ENCODE measurements around the gene MAPK14. TPM values are rescaled to one million over a fixed set of nuclear protein-coding genes. Genes with fewer than 3 reads are reported as not detected.
"Not testable (repeated sequence)": the region's sequence is repeated elsewhere in the genome, so short reads cannot be mapped to it uniquely, and the experiment has no call there.

The MAPK14 gene
- total RNA-seq (10 to 100 TPM; 43.7 to 48.1 TPM), total RNA-seq (75.3 to 97.9 reads per million in 2 donors)

DNA sequence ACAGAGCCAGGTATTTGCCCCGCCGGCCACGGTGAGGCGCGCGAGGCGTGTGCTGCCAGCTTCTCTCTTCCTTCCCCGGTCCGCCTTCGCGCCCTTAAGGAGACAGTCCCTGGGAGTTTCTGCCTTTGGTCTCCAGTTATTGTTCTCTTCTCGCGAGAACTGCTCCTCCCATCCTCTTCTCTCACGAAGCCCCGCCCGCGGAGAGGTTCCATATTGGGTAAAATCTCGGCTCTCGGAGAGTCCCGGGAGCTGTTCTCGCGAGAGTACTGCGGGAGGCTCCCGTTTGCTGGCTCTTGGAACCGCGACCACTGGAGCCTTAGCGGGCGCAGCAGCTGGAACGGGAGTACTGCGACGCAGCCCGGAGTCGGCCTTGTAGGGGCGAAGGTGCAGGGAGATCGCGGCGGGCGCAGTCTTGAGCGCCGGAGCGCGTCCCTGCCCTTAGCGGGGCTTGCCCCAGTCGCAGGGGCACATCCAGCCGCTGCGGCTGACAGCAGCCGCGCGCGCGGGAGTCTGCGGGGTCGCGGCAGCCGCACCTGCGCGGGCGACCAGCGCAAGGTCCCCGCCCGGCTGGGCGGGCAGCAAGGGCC, at the start of gene MAPK14:
MAPK14 (plus strand) TSS at position 308 of the 587 bp plus-strand sequence. CDS start 350 bp downstream, outside the sequence.
- Mint-ChIP-seq H3K4me3 (peak within 1 kb of the TSS; percentile 95), H3K27me3 (peaks cover 21% of the 10 kb centered on the region), H3K4me1 (peaks cover 32% of the 10 kb centered on the region), H3K27ac (peak within 1 kb of the TSS; percentile 91), H3K36me3 (ENCODE audit: low read depth) (peaks cover 2% of the 10 kb centered on the region)
- no peaks in the 10 kb centered on the region for H3K9me3 ChIP-seq (ENCODE audit: control insufficient read depth, low read length, poor library complexity, severe bottlenecking)
- ATAC-seq (peak; percentile 89), DNase-seq (peak; percentile 93 to 97 (median 96))

DNA sequence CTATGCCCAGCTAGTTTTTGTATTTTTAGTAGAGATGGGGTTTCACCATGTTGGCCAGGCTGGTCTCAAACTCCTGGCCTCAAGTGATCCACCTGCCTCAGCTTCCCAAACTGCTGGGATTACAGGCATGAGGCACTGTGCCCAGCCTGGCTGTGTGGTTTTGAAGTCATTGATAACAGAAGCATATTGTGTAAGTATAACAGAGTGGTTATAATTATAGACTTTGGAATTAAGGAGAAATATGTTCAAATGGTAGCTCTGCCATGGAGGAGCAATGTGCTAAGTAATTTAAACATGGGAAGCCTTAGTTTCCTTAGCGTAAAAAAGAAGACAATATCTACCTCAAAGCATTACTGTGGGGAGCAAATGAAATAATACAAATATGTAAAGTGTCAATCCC, 47.5 kb upstream of the MAPK14 start:
- not testable (repeated sequence) for DNase-seq; ATAC-seq; H3K4me3 Mint-ChIP-seq; H3K9me3 ChIP-seq (ENCODE audit: control insufficient read depth, low read length, poor library complexity, severe bottlenecking); H3K4me1 Mint-ChIP-seq; H3K27me3 Mint-ChIP-seq; H3K36me3 Mint-ChIP-seq (ENCODE audit: low read depth); H3K27ac Mint-ChIP-seq

DNA sequence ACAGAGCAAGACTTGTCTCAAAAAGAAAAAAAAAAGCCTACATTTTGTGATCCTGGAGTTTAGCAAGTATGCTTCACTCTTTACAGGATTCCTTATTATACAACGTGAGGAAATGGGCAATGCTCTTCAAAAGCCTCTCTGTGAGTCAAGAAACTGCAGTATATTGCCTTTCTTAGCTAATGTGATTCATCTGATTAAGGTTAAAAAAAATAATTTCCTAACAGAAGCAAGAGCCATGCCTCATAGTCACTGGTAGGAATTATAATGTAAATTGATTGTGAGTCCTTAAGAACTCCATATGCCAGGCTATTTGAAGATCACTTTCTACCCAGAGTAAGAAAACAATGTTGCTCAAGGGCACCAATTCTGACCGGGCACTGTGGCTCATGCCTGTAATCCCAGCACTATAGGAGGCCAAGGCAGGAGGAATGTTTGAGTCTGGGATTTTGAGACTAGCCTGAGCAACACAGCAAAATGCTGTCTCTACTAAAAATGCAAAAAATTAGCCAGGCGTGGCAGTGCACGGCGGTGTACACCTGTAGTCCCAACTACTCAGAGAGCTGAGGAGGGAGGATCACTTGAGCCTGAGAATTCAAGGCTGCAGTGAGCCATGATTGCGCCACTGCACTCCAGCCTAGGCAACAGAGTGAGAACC, 46.5 kb upstream of the MAPK14 start:
- H3K36me3 Mint-ChIP-seq (ENCODE audit: low read depth) = no peaks in the 10 kb centered on the region
- H3K4me1 Mint-ChIP-seq = peaks cover 6% of the 10 kb centered on the region
- no peak overlapping the region for H3K27ac Mint-ChIP-seq
- no peak overlapping the region for H3K4me3 Mint-ChIP-seq
- peaks cover 8% of the 10 kb centered on the region for H3K27me3 Mint-ChIP-seq
- ATAC-seq (no peak), DNase-seq (no peak)
- no peaks in the 10 kb centered on the region for H3K9me3 ChIP-seq (ENCODE audit: control insufficient read depth, low read length, poor library complexity, severe bottlenecking)

DNA sequence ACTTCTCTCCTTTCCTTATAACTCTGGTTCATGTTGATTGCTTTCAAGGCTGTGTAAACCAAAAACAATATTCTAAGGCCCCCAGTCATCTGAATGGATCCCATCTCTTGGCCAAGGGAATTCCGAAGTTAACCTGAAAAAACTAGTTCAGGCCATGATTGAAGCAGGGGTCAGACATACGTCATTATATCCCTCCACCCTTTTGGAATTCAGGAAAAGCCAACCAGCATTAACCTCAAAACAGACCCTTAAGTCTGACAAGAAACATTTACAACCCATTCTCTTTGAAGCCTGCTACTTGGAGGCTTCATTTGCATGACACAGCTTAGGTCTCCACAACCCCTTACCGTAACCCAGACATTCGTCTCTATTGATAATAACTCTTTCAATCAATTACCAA, 42.9 kb upstream of the MAPK14 start:
- no peaks in the 10 kb centered on the region for H3K36me3 Mint-ChIP-seq (ENCODE audit: low read depth)
- DNase-seq (no peak), ATAC-seq (no peak)
- H3K4me1 Mint-ChIP-seq = peaks cover 6% of the 10 kb centered on the region
- H3K9me3 ChIP-seq (ENCODE audit: control insufficient read depth, low read length, poor library complexity, severe bottlenecking) = no peaks in the 10 kb centered on the region
- H3K27ac Mint-ChIP-seq = no peak overlapping the region
- peaks cover 13% of the 10 kb centered on the region for H3K27me3 Mint-ChIP-seq
- H3K4me3 Mint-ChIP-seq = no peak overlapping the region

DNA sequence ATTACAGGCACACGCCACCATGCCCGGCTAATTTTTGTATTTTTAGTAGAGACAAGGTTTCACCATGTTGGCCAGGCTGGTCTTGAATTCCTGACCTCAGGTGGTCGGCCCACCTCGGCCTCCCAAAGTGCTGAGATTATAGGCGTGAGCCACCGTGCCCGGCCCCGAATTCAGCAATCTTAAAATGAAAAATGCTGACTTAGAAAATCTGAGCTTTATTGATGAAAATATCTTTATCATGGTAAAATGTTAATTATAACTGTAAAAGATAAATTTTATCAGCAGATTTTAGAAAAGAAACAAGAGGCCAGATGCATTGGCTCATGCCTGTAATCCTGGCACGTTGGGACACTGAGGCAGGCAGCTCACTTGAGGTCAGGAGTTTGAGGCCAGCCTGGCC, 39.6 kb upstream of the MAPK14 start:
- not testable (repeated sequence) for H3K27ac Mint-ChIP-seq; H3K4me3 Mint-ChIP-seq; H3K36me3 Mint-ChIP-seq (ENCODE audit: low read depth); H3K9me3 ChIP-seq (ENCODE audit: control insufficient read depth, low read length, poor library complexity, severe bottlenecking); DNase-seq; ATAC-seq; H3K4me1 Mint-ChIP-seq
- H3K27me3 Mint-ChIP-seq = peaks cover 13% of the 10 kb centered on the region

DNA sequence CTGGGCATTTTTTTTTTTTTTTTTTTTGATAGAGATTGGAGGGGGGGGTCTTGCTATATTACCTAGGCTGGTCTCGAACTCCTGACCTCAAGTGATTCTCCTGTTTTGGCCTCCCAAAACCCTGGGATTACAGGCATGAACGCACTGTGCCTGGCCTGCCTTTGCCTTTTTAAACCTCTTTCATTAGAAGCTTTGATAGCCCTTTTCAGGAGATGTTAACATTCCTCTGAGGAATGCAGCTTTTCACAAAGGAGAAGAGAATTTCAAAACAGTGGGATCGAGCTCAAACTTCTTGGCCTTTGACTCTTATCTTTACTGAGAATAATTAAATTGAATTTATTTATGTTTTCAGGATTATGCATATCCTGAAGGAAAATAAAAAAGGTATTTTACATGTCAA, 34.5 kb upstream of the MAPK14 start:
- H3K27ac Mint-ChIP-seq = no peak overlapping the region
- no peaks in the 10 kb centered on the region for H3K4me1 Mint-ChIP-seq
- no peak for ATAC-seq

DNA sequence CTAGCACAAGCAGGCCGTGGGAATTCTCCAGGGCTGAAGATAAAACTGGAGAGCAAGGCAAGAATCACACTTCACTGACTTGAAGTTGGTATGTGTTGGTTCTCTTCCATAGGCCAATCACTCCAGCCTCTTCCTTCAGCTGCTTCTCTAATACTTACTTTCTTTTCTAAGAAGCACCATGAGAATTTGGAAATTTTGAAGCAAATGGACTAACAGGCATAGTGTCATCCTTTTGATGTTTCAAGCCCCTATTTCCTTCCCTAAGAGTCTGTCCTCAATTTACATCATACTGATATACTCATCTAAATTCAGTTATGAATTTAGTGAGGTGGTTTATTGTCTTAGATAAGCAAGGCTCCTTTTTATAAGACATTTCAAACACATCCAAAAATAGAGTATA, 27.2 kb upstream of the MAPK14 start:
- peaks cover 3% of the 10 kb centered on the region for H3K36me3 Mint-ChIP-seq (ENCODE audit: low read depth)
- no peak overlapping the region for H3K27ac Mint-ChIP-seq
- H3K27me3 Mint-ChIP-seq = peaks cover 19% of the 10 kb centered on the region
- no peaks in the 10 kb centered on the region for H3K4me1 Mint-ChIP-seq
- no peaks in the 10 kb centered on the region for H3K9me3 ChIP-seq (ENCODE audit: control insufficient read depth, low read length, poor library complexity, severe bottlenecking)
- no peak overlapping the region for H3K4me3 Mint-ChIP-seq
- DNase-seq (no peak), ATAC-seq (no peak)

More for the DNA sequence above, 34.5 kb upstream of the MAPK14 start:
- no peaks in the 10 kb centered on the region for H3K9me3 ChIP-seq (ENCODE audit: control insufficient read depth, low read length, poor library complexity, severe bottlenecking)
- peaks cover 3% of the 10 kb centered on the region for H3K36me3 Mint-ChIP-seq (ENCODE audit: low read depth)
- no peak for DNase-seq
- no peak overlapping the region for H3K4me3 Mint-ChIP-seq
- H3K27me3 Mint-ChIP-seq = peaks cover 20% of the 10 kb centered on the region

DNA sequence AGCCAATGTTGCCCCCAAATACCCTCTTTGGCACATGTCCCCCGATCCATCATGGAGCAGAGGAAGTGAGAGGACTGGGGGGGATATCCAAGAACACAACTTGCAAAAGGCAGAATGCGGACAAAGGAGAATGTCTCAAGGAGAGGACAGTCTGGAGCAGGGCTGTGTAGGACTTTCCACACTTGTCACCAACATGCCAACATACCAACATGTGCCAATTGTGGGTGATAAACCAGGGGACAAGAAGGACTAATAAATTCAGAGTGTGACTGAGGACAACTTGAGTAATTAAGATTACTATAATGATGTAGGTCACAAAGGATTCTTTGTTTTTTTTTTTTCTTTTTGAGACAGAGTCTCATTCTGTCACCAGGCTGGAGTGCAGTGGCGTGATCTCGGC, 11.9 kb upstream of the MAPK14 start:
- ATAC-seq (no peak), DNase-seq (no peak)
- Mint-ChIP-seq H3K4me1 (peaks cover 4% of the 10 kb centered on the region), H3K36me3 (ENCODE audit: low read depth) (peaks cover 6% of the 10 kb centered on the region), H3K27me3 (peaks cover 44% of the 10 kb centered on the region), H3K27ac (no peak overlapping the region), H3K4me3 (no peak overlapping the region)
- no peaks in the 10 kb centered on the region for H3K9me3 ChIP-seq (ENCODE audit: control insufficient read depth, low read length, poor library complexity, severe bottlenecking)

DNA sequence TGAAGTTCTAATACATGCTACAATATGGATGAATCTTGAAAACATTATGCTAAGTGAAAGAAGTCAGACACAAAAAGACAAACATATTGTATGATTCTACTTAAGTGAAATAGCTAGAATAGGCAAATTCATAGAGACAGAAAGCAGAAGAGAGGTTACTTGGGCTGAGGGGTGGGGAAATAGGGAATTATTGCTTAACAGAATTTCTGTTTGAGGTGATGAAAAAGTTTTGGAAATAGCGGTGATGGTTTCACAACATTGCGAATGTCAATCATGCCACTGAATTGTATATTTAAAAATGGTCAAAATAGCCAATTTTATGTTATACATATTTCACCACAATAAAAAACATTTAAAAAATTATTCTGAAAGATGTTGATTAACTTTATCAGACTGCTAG, 9.3 kb upstream of the MAPK14 start:
- no peaks in the 10 kb centered on the region for H3K9me3 ChIP-seq (ENCODE audit: control insufficient read depth, low read length, poor library complexity, severe bottlenecking)
- peaks cover 4% of the 10 kb centered on the region for H3K4me1 Mint-ChIP-seq
- ATAC-seq (no peak), DNase-seq (no peak)
- H3K27me3 Mint-ChIP-seq = peaks cover 29% of the 10 kb centered on the region
- no peak overlapping the region for H3K4me3 Mint-ChIP-seq
- H3K27ac Mint-ChIP-seq = no peak overlapping the region
- peaks cover 6% of the 10 kb centered on the region for H3K36me3 Mint-ChIP-seq (ENCODE audit: low read depth)

DNA sequence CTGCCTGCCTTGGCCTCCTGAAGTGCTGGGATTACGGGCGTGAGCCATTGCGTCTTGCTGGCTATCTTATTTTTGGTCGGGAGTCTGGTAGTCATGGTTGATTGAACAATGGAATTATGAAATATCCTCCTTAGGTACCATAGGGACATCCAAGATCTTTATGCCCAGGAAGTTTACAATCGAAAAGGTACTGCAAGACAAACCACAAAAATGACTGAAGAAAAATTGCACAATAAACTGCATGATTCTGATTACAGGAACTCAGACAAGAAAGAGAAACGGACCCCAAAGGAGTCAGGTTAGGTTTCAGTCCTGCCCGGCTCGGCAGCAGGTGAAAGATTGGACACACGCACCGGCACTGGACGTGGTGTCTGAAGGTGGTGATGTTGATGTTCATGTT, 8.4 kb upstream of the MAPK14 start:
- Mint-ChIP-seq H3K4me3 (no peak overlapping the region), H3K27ac (no peak overlapping the region), H3K4me1 (peaks cover 8% of the 10 kb centered on the region), H3K27me3 (peaks cover 33% of the 10 kb centered on the region), H3K36me3 (ENCODE audit: low read depth) (peaks cover 4% of the 10 kb centered on the region)
- ATAC-seq (no peak), DNase-seq (no peak)
- no peaks in the 10 kb centered on the region for H3K9me3 ChIP-seq (ENCODE audit: control insufficient read depth, low read length, poor library complexity, severe bottlenecking)

DNA sequence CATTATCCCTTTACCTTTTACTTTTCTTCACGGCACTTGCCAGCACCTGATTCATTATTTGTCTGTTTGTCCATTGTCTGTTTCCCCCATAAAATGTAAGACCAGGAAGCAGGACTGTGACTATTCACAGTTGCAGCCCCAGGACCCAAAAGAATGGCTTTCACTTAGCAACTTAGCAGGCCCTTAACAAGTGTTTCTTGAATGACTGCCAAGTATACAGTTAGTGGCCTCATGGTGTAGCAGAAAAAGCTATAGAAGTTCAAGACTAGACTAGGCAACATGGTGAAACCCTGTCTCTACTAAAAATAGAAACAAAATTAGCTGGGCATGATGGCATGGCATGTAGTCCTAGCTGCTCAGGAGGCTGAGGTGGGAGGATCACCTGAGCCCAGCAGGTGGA, 7.5 kb upstream of the MAPK14 start:
- H3K4me3 Mint-ChIP-seq = no peak overlapping the region
- peaks cover 9% of the 10 kb centered on the region for H3K4me1 Mint-ChIP-seq
- ATAC-seq (no peak), DNase-seq (no peak)
- H3K36me3 Mint-ChIP-seq (ENCODE audit: low read depth) = peaks cover 2% of the 10 kb centered on the region
- H3K27ac Mint-ChIP-seq = no peak overlapping the region
- peaks cover 32% of the 10 kb centered on the region for H3K27me3 Mint-ChIP-seq
- H3K9me3 ChIP-seq (ENCODE audit: control insufficient read depth, low read length, poor library complexity, severe bottlenecking) = no peaks in the 10 kb centered on the region

DNA sequence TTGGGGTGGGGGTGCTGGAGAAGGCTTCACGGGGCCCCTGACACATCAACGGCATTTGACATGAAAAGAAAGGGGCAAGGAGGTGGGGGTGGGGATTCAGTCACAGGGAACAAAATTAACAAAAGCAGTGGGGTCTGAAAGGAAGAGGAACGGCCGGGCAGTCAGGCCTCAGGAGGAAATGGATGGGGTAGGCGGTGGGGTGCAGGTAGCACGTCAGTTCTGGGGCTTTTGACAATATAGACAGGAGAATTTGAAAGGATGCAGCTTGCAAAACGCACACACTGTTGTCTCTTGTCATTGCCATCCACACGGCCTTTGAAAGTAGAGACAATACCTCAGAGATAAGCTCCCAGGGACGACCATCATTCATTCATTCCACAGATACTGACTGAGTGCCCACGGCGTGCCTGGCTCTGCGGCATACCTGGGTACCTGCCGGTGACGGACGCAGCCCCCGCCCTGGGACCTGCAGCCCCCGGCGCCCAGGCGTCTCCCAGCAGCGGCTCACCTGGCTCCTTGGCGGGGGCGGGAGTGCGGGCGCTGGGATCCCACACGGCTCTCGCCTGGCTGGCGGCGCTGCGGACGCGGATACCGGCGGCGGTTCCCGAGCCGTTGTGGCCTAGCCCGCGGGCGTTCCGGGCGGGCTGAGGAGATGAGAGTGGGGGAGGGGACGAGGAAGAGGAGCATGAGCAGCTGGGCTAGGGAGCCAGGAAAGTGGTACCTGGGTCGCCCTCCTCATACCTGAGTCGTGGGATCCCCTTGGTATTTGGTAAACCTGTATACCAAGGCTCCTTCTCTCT, 3.4 kb upstream of the MAPK14 start, which contains the start of gene SLC26A8:
SLC26A8 (minus strand) TSS at position 646 of the 800 bp plus-strand sequence. CDS start 4,934 bp downstream, outside the sequence.
- Mint-ChIP-seq H3K4me3 (peak within 1 kb of the TSS; percentile 47), H3K36me3 (ENCODE audit: low read depth) (no peaks in the 10 kb centered on the region), H3K4me1 (peaks cover 18% of the 10 kb centered on the region), H3K27me3 (peaks cover 29% of the 10 kb centered on the region), H3K27ac (peak within 1 kb of the TSS; percentile 57)
- DNase-seq (no peak), ATAC-seq (no peak)
- no peaks in the 10 kb centered on the region for H3K9me3 ChIP-seq (ENCODE audit: control insufficient read depth, low read length, poor library complexity, severe bottlenecking)

DNA sequence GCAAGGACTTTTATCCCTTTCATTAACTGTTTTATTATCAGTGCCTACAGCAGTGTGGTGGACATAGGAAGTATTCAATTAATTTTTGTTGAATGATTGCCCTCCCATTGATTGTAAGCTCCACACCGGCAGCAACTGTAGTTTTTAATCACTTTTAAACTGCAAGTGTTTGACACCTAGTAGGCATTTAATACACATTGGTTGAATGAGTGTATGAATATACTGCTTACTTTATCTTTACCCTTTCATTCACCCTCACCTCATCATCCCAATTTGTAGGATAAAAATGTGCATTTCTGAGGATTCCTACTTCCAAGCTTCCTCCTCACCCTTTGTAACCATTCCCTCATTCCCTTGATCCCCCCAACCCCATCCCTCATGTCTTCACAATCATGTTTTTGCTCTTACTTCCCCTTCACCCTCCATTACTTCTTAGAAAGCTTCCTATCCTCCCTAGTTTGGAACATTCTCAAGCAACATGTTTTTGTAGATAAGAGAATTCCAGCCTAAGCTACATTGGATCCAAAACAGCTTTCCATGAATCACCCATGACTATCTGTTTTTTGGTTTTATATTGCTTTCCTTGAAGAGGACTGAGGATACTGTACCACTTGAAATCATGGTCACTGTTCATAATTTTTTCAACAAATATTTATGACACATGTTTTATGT, 2.2 kb upstream of the MAPK14 start:
- peaks cover 29% of the 10 kb centered on the region for H3K27me3 Mint-ChIP-seq
- DNase-seq = no peak
- peak overlapping the region; percentile 57 for H3K27ac Mint-ChIP-seq
- no peak overlapping the region for H3K4me3 Mint-ChIP-seq
- H3K9me3 ChIP-seq (ENCODE audit: control insufficient read depth, low read length, poor library complexity, severe bottlenecking) = no peaks in the 10 kb centered on the region
- no peak for ATAC-seq
- no peaks in the 10 kb centered on the region for H3K36me3 Mint-ChIP-seq (ENCODE audit: low read depth)
- peaks cover 22% of the 10 kb centered on the region for H3K4me1 Mint-ChIP-seq

All from T-helper 17 cell (primary cell).